Progenitor cell of endocrine pancreas (in vitro differentiated cells): ENCODE measurements around the gene AGXT. TPM values are rescaled to one million over a fixed set of nuclear protein-coding genes. Genes with fewer than 3 reads are reported as not detected.

Experiments used
- DNase-seq: peaks from one replicate; pipeline ENCODE4 v3.0.0; 2021; ENCODE audit warnings: low spot score; ENCODE audit not compliant: unreplicated experiment
- H3K27ac Mint-ChIP-seq: 2 replicates; pipeline ENCODE4 v1.8.0; 2021; ENCODE audit warnings: mild to moderate bottlenecking, moderate library complexity, mixed read lengths
- H3K27me3 Mint-ChIP-seq: 2 replicates; pipeline ENCODE4 v1.8.0; 2021; ENCODE audit warnings: mixed read lengths
- H3K36me3 Mint-ChIP-seq: 2 replicates; pipeline ENCODE4 v1.8.0; 2022; ENCODE audit warnings: mixed read lengths; ENCODE audit not compliant: insufficient read depth
- H3K4me1 Mint-ChIP-seq: 2 replicates; pipeline ENCODE4 v1.8.0; 2021; ENCODE audit warnings: low read depth, mixed read lengths
- H3K4me3 Mint-ChIP-seq: 2 replicates; pipeline ENCODE4 v1.8.0; 2021; ENCODE audit warnings: low read depth, mild to moderate bottlenecking, moderate library complexity, mixed read lengths
- H3K9me3 Mint-ChIP-seq: 2 replicates; pipeline ENCODE4 v1.8.0; 2021; ENCODE audit warnings: low read depth, mixed read lengths
- total RNA-seq: library from RNA; stranded (reverse); gene quantifications from 2 replicates; pipeline ENCODE4 v1.2.1, GENCODE V29; 2021
- TF ChIP-seq, protein P1 (sequence below): fragments of 200-600 bp; sonication (generic); IDR thresholded peaks from one replicate; pipeline ENCODE4 v1.5.0; 2021; ENCODE audit warnings: antibody characterized with exemption, mild to moderate bottlenecking; ENCODE audit not compliant: unreplicated experiment

The AGXT gene
- total RNA-seq, 1 donor from 2014 or later, result 1.2 TPM

DNA sequence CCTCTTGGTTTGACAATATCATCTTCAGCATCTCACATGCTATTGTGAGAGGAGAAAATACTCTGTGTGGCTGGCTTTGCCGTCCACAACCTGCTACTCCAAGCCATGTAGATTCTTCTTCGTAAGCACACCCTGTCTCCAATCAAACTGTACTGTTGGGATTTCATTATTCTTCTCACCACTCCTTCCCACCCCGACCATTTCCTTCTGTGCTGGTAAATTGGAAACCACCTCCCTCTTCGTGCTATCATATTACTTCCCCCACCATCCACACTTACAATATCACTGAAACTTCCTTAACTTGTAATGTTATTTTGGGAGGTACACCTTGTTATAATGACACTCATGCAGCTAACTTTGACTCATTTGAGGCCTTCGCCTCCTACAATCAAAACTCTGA lies 3.2 kb upstream of the AGXT start:
- no peak overlapping the region for H3K27ac Mint-ChIP-seq
- TF ChIP-seq, protein P1, sequence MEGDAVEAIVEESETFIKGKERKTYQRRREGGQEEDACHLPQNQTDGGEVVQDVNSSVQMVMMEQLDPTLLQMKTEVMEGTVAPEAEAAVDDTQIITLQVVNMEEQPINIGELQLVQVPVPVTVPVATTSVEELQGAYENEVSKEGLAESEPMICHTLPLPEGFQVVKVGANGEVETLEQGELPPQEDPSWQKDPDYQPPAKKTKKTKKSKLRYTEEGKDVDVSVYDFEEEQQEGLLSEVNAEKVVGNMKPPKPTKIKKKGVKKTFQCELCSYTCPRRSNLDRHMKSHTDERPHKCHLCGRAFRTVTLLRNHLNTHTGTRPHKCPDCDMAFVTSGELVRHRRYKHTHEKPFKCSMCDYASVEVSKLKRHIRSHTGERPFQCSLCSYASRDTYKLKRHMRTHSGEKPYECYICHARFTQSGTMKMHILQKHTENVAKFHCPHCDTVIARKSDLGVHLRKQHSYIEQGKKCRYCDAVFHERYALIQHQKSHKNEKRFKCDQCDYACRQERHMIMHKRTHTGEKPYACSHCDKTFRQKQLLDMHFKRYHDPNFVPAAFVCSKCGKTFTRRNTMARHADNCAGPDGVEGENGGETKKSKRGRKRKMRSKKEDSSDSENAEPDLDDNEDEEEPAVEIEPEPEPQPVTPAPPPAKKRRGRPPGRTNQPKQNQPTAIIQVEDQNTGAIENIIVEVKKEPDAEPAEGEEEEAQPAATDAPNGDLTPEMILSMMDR, result no peak
- no peak overlapping the region for H3K4me3 Mint-ChIP-seq
- H3K36me3 Mint-ChIP-seq, result no peaks in the 10 kb centered on the region
- H3K4me1 Mint-ChIP-seq, result peaks cover 13% of the 10 kb centered on the region
- H3K27me3 Mint-ChIP-seq, result peaks cover 23% of the 10 kb centered on the region
- H3K9me3 Mint-ChIP-seq, result no peaks in the 10 kb centered on the region
- DNase-seq, result no peak

DNA sequence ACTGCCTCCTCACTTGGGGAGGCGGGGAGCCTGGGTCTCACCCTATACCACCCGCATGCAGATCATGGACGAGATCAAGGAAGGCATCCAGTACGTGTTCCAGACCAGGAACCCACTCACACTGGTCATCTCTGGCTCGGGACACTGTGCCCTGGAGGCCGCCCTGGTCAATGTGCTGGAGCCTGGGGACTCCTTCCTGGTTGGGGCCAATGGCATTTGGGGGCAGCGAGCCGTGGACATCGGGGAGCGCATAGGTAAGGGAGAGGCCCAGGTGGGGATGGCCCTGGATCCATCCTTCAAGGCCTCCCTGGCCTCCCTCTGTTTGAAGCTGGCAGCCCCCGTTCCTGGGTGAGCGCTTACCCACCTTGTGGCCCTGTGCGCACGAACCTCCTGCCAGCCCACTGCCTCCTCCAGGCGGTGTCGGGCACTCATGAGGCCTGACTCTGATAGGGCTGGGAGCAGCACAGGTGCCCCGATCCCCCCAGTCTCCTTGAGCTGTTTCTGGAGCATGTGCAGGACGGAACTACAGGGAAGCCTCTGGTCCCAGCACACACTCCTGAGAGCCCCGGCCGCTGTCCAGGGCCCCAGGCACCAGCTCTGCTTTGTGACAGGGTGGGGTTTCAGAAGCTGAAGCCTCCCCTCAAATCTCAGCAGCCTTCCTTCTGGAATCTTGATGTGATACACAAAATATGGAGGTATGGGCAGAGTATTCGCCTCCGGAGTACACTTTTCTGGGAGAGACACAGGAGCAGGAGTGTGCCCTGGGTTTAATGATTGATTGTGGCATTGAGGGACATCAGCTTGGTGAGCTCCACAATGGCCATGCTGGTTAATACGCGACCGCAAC lies 708 bp downstream of the AGXT start:
- H3K9me3 Mint-ChIP-seq, result no peaks in the 10 kb centered on the region
- H3K4me1 Mint-ChIP-seq, result peaks cover 12% of the 10 kb centered on the region
- DNase-seq, result no peak
- H3K27me3 Mint-ChIP-seq, result peaks cover 7% of the 10 kb centered on the region
- TF ChIP-seq, protein P1, result no peak
- H3K4me3 Mint-ChIP-seq, result no peak overlapping the region
- H3K36me3 Mint-ChIP-seq, result no peaks in the 10 kb centered on the region
- no peak overlapping the region for H3K27ac Mint-ChIP-seq

DNA sequence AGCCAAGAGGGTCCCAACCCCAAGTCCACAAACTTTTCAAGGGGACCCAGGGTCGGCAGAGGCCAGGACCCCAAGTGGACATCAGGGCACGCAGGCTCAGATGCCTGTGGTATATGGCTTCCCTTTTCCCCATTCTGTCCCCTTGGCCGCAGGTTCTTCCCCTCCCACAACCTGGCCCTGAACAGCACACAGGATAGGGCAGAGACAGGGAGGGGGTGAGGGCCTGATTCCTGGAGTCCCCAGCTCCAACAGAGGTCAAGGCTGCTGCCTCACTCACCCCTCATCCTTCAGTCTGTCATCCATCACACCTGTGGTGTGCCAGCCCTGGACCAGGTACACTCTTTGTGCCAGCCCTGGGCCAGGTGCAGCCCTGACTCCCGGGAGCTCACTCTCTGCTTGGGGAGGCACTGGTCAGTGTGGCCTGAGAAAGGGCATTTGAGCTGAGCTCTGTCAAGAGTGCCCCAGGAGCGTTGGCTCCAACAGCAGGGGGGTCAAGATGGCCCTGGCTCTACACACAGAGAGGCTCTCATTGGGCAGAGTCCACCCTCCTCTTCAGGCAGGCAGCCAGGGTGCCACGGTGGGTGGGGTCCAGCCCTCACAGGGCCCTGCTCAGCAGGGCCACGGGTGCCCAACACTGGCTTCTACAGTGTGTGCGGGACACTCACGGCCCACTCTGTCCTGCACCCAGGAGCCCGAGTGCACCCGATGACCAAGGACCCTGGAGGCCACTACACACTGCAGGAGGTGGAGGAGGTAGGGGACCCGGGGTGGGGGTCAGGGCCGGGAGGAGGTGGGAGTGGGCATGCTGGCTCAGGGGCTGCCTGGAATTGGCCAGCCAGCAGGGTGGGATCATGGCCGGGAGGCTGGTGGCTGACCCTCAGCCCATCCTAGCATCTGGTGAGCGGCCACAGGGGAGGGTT lies 1.6 kb downstream of the AGXT start:
- H3K27ac Mint-ChIP-seq, result no peak overlapping the region
- no peak for DNase-seq

GRCh38 chr2:240871071-240871958 lies 2.7 kb downstream of the AGXT start:
- Mint-ChIP-seq H3K27ac (no peak overlapping the region), H3K9me3 (no peaks in the 10 kb centered on the region), H3K4me3 (no peak overlapping the region), H3K4me1 (peaks cover 15% of the 10 kb centered on the region), H3K36me3 (no peaks in the 10 kb centered on the region), H3K27me3 (no peaks in the 10 kb centered on the region)
- TF ChIP-seq, protein P1, result no peak
- DNase-seq, result no peak

More for the DNA sequence above, 1.6 kb downstream of the AGXT start:
- TF ChIP-seq, protein P1, result no peak
- Mint-ChIP-seq H3K9me3 (no peaks in the 10 kb centered on the region), H3K4me3 (no peak overlapping the region), H3K27me3 (peaks cover 2% of the 10 kb centered on the region), H3K36me3 (no peaks in the 10 kb centered on the region), H3K4me1 (peaks cover 15% of the 10 kb centered on the region)
